HEK293 (cell line): ENCODE results near the gene RIMS4.
A peak's percentile ranks its signal among the peaks of the same experiment; 100 is the strongest.

Source experiments
- CTCF ChIA-PET: fragments of 350-600 bp; formaldehyde crosslinking; extraction: SDS; loops from one replicate; lab custom pipeline; 2021; ENCODE audit warnings: antibody characterized with exemption; lab: Yijun Ruan, JAX
- POLR2A ChIA-PET: fragments of 300-600 bp; formaldehyde crosslinking; extraction: SDS; loops from one replicate; lab custom pipeline; 2020; ENCODE audit warnings: antibody characterized with exemption, inconsistent platforms; lab: Yijun Ruan, JAX
- H3K27ac ChIP-seq: fragments of 200-500 bp; sonication (Bioruptor generic); 2 replicates; pipeline ENCODE4 v1.5.1; 2014; ENCODE audit warnings: low read depth, low read length, control low read depth, inconsistent platforms; ENCODE audit errors: extremely low read depth
- H3K36me3 ChIP-seq, 2 experiments: fragments of 200-500 bp in 1 of 2; sonication (Bioruptor generic) in 1 of 2; 1 replicate in 1 of 2; 2 replicates in 1 of 2; pipeline ENCODE4 v1.5.1; 2014 to 2017; ENCODE audit warnings: inconsistent platforms in 2 of 2, low read length in 2 of 2; ENCODE audit not compliant: control insufficient read depth in 2 of 2, insufficient read depth in 1 of 2
- H3K4me1 ChIP-seq: fragments of 200-500 bp; sonication (Bioruptor generic); 2 replicates; pipeline ENCODE4 v1.5.1; 2014; ENCODE audit warnings: mild to moderate bottlenecking, low read length, inconsistent platforms; ENCODE audit not compliant: control insufficient read depth, insufficient read depth
- H3K4me3 ChIP-seq: 2 replicates; pipeline ENCODE4 v1.5.1; 2011; ENCODE audit warnings: low read depth, mild to moderate bottlenecking, control low read depth, low read length, moderate library complexity
- H3K9me3 ChIP-seq: fragments of 200-500 bp; sonication (Bioruptor generic); 2 replicates; pipeline ENCODE4 v1.5.1; 2014; ENCODE audit warnings: low read depth, low read length, inconsistent platforms; ENCODE audit not compliant: control insufficient read depth, insufficient read depth
- EGR2 ChIP-seq: fragments of 450-650 bp; formaldehyde crosslinking; IDR thresholded peaks from 2 replicates; pipeline ENCODE4 v1.5.1; 2016; ENCODE audit warnings: low read depth, missing biosample characterization, missing genetic modification characterization
- GLI4 ChIP-seq: fragments of 450-650 bp; formaldehyde crosslinking; IDR thresholded peaks from 2 replicates; pipeline ENCODE4 v1.5.1; 2016; ENCODE audit warnings: missing biosample characterization, missing genetic modification characterization
- HOXA7 ChIP-seq: sonication (generic); formaldehyde crosslinking; IDR thresholded peaks from 2 replicates; pipeline ENCODE4 v1.8.1; 2022; ENCODE audit warnings: missing genetic modification reagents, borderline replicate concordance
- KLF8 ChIP-seq: fragments of 450-650 bp; formaldehyde crosslinking; IDR thresholded peaks from 2 replicates; pipeline ENCODE4 v1.5.1; 2016; ENCODE audit warnings: missing biosample characterization, missing genetic modification characterization
- SALL2 ChIP-seq: fragments of 450-650 bp; formaldehyde crosslinking; IDR thresholded peaks from 2 replicates; pipeline ENCODE4 v1.5.0; 2017; ENCODE audit warnings: missing biosample characterization, mild to moderate bottlenecking, missing genetic modification characterization, borderline replicate concordance
- SP7 ChIP-seq: fragments of 450-650 bp; formaldehyde crosslinking; IDR thresholded peaks from 2 replicates; pipeline ENCODE4 v1.5.1; 2016; ENCODE audit warnings: missing biosample characterization, missing genetic modification characterization
- ZBTB21 ChIP-seq: fragments of 450-650 bp; formaldehyde crosslinking; IDR thresholded peaks from 2 replicates; pipeline ENCODE4 v1.5.1; 2017; ENCODE audit warnings: missing biosample characterization, missing genetic modification characterization
- ZBTB7A ChIP-seq: fragments of 450-650 bp; formaldehyde crosslinking; IDR thresholded peaks from 2 replicates; pipeline ENCODE4 v1.5.1; 2016; ENCODE audit warnings: low read depth, missing biosample characterization, missing genetic modification characterization
- ZFHX2 ChIP-seq: fragments of 450-650 bp; formaldehyde crosslinking; conservative IDR thresholded peaks from 2 replicates; pipeline ENCODE4 v1.5.1; 2016; ENCODE audit warnings: missing biosample characterization, missing genetic modification characterization
- ZIC2 ChIP-seq: fragments of 450-650 bp; formaldehyde crosslinking; IDR thresholded peaks from 2 replicates; pipeline ENCODE4 v1.5.1; 2016; ENCODE audit warnings: missing biosample characterization, missing genetic modification characterization
- ZNF132 ChIP-seq: fragments of 450-650 bp; formaldehyde crosslinking; IDR thresholded peaks from 2 replicates; pipeline ENCODE4 v1.5.1; 2017; ENCODE audit warnings: missing biosample characterization, missing genetic modification characterization, borderline replicate concordance
- ZNF146 ChIP-seq: fragments of 450-650 bp; formaldehyde crosslinking; IDR thresholded peaks from 2 replicates; pipeline ENCODE4 v1.5.1; 2016; ENCODE audit warnings: missing biosample characterization, missing genetic modification characterization
- ZNF184 ChIP-seq: fragments of 450-650 bp; IDR thresholded peaks from 2 replicates; pipeline ENCODE4 v1.5.1; 2018; ENCODE audit warnings: missing biosample characterization, mild to moderate bottlenecking, missing genetic modification characterization
- ZNF202 ChIP-seq: fragments of 450-650 bp; formaldehyde crosslinking; IDR thresholded peaks from 2 replicates; pipeline ENCODE4 v1.5.1; 2016; ENCODE audit warnings: missing biosample characterization, missing genetic modification characterization, borderline replicate concordance
- ZNF354C ChIP-seq: fragments of 450-650 bp; formaldehyde crosslinking; IDR thresholded peaks from 2 replicates; pipeline ENCODE4 v1.5.1; 2016; ENCODE audit warnings: missing biosample characterization, missing genetic modification characterization, low read depth, borderline replicate concordance
- ZNF416 ChIP-seq: fragments of 450-650 bp; formaldehyde crosslinking; IDR thresholded peaks from 2 replicates; pipeline ENCODE4 v1.5.1; 2016; ENCODE audit warnings: missing biosample characterization, missing genetic modification characterization
- ZNF423 ChIP-seq: fragments of 450-650 bp; formaldehyde crosslinking; IDR thresholded peaks from 2 replicates; pipeline ENCODE4 v1.5.1; 2016; ENCODE audit warnings: missing biosample characterization, missing genetic modification characterization
- ZNF530 ChIP-seq: fragments of 450-650 bp; formaldehyde crosslinking; IDR thresholded peaks from 2 replicates; pipeline ENCODE4 v1.5.1; 2016; ENCODE audit warnings: low read depth, missing biosample characterization, missing genetic modification characterization
- ZNF623 ChIP-seq: fragments of 450-650 bp; formaldehyde crosslinking; IDR thresholded peaks from 2 replicates; pipeline ENCODE4 v1.5.1; 2016; ENCODE audit warnings: missing biosample characterization, missing genetic modification characterization
- ZNF654 ChIP-seq: fragments of 450-650 bp; formaldehyde crosslinking; IDR thresholded peaks from 2 replicates; pipeline ENCODE4 v1.5.1; 2016; ENCODE audit warnings: low read depth, missing biosample characterization, missing genetic modification characterization
- ZNF670 ChIP-seq: fragments of 450-650 bp; formaldehyde crosslinking; IDR thresholded peaks from 2 replicates; pipeline ENCODE4 v1.5.1; 2016; ENCODE audit warnings: missing biosample characterization, missing genetic modification characterization, low read depth
- ZNF701 ChIP-seq: fragments of 450-650 bp; formaldehyde crosslinking; IDR thresholded peaks from 2 replicates; pipeline ENCODE4 v1.5.1; 2016; ENCODE audit warnings: missing biosample characterization, missing genetic modification characterization
- TF ChIP-seq, protein P1 (sequence below): fragments of 450-650 bp; formaldehyde crosslinking; IDR thresholded peaks from 2 replicates; pipeline ENCODE4 v1.5.1; 2016; ENCODE audit warnings: missing biosample characterization, missing genetic modification characterization
- TF ChIP-seq, protein P2 (sequence below): sonication (generic); formaldehyde crosslinking; IDR thresholded peaks from 2 replicates; pipeline ENCODE4 v1.8.1; 2022; ENCODE audit warnings: mild to moderate bottlenecking, moderate library complexity, missing genetic modification reagents
- TF ChIP-seq, protein P3 (sequence below): fragments of 450-650 bp; formaldehyde crosslinking; IDR thresholded peaks from 2 replicates; pipeline ENCODE4 v1.5.1; 2016; ENCODE audit warnings: missing biosample characterization, missing genetic modification characterization

Gene RIMS4

DNA sequence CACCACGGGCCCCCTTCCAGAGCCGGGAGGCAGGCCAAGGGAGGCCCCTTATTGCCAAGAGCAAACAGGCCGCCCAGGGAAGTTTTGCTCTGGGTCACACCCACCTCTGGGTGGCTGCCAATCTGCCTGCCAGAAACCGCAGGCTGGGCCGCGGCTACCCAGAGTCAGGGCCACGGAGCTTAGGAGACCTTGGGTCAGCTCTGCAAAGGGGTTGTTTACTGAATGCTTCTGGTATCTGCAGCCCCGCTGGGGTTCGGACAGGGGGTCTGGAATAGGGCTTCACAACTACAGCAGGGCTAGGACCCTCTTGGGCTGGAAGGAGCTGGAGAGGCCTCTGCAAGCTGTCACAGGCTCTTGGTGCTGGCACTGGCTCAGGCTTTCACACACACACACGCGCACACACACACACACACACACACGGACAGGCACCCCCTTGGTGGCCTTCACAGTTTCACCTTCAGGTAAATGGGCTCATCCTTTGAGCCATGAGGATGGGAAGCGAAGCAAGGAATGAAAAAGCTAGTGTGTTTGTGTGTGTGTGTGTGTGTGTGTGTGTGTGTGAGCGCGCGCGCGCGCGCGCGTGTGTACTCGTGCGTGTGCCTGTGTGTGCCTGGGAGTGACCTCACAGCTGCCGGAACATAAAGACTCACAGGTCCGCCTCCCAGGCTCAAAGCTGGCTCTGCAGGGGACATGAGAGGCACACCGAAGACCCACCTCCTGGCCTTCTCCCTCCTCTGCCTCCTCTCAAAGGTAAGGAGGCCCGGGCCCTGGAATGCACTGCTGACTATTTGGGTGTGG is 95.4 kb downstream of the RIMS4 start, which contains the start of gene CCN5 (continued):
- TF ChIP-seq, protein P1, sequence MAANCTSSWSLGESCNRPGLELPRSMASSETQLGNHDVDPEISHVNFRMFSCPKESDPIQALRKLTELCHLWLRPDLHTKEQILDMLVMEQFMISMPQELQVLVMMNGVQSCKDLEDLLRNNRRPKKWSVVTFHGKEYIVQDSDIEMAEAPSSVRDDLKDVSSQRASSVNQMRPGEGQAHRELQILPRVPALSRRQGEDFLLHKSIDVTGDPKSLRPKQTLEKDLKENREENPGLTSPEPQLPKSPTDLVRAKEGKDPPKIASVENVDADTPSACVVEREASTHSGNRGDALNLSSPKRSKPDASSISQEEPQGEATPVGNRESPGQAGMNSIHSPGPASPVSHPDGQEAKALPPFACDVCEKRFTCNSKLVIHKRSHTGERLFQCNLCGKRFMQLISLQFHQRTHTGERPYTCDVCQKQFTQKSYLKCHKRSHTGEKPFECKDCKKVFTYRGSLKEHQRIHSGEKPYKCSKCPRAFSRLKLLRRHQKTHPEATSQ, result 0 out of 2 replicates have a peak, but pooled peaks have one; percentile 31
- peak; percentile 39; the same call in 1 of the 2 replicates for TF ChIP-seq ZNF623
- TF ChIP-seq ZNF184, result no peak
- peak; percentile 44 for TF ChIP-seq SP7 (tag by site-specific recombination)
- no peak for TF ChIP-seq ZBTB21 (tag by site-specific recombination)
- no peak for TF ChIP-seq ZBTB7A (tag by site-specific recombination)
- no peak for TF ChIP-seq HOXA7 (CRISPR knock-in tag)
- TF ChIP-seq ZIC2 (tag by site-specific recombination), result peak; percentile 75
- TF ChIP-seq ZNF701 (tag by site-specific recombination), result no peak
- TF ChIP-seq, protein P2, sequence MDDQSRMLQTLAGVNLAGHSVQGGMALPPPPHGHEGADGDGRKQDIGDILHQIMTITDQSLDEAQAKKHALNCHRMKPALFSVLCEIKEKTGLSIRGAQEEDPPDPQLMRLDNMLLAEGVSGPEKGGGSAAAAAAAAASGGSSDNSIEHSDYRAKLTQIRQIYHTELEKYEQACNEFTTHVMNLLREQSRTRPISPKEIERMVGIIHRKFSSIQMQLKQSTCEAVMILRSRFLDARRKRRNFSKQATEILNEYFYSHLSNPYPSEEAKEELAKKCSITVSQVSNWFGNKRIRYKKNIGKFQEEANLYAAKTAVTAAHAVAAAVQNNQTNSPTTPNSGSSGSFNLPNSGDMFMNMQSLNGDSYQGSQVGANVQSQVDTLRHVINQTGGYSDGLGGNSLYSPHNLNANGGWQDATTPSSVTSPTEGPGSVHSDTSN, result no peak
- TF ChIP-seq, protein P3, sequence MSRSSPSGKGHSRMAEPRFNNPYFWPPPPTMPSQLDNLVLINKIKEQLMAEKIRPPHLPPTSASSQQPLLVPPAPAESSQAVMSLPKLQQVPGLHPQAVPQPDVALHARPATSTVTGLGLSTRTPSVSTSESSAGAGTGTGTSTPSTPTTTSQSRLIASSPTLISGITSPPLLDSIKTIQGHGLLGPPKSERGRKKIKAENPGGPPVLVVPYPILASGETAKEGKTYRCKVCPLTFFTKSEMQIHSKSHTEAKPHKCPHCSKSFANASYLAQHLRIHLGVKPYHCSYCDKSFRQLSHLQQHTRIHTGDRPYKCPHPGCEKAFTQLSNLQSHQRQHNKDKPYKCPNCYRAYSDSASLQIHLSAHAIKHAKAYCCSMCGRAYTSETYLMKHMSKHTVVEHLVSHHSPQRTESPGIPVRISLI (tag by site-specific recombination), result no peak
- no peak for TF ChIP-seq ZNF202
- TF ChIP-seq ZNF530, result no peak
- TF ChIP-seq GLI4 (tag by site-specific recombination), result no peak
- TF ChIP-seq ZNF354C (tag by site-specific recombination), result no peak
- no peak for TF ChIP-seq ZNF654 (tag by site-specific recombination)
- TF ChIP-seq KLF8 (tag by site-specific recombination), result 0 out of 2 replicates have a peak, but pooled peaks have one; percentile 26

DNA sequence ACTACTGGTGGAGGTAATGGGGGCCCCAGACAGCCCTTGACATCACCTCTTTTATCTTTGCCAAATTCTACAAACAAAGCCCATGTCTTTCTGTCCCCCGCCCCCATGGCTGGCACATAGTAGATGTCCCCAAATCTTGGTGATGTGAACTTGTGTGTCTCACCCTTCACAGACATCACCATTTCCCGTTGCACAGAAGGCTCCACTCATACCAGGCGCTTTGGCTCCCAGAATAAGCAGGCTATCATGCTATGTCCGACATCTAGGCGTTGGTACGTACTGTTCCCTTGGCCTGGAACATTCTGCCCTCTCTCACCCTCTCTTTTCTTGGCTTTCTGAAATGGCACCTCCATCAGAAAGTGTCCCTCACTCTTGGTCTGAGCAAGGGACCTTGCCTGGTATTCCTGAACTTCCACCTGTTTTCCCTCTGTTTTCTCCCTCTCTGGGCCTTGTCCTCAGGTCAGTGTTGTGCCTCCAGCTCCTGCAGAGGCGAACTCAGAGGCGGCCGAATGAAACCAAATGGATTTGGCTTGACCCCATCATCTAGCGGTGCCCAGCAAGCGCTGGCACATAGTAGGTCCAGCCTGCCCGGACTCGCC is 96.1 kb downstream of the RIMS4 start:
- H3K4me3 ChIP-seq, result no peak overlapping the region
- H3K27ac ChIP-seq, result no peak overlapping the region
- no peaks in the 10 kb centered on the region for H3K4me1 ChIP-seq
- ChIA-PET CTCF (interaction anchor here (0.7 to 1.4 kb wide), 3 partner anchors 16 to 34 kb away, joined by 3 to 4 read pairs (median 3); no protein-coding TSS in a partner anchor), POLR2A (interaction anchor here (1.2 kb wide), 2 partner anchors 18 to 22 kb away, joined by 3 to 5 read pairs; no protein-coding TSS in a partner anchor)
- H3K36me3 ChIP-seq, result peaks cover 0 to 3% of the 10 kb centered on the region in 2 experiments; a peak in 1 of 3 replicates
- TF ChIP-seq EGR2 (tag by site-specific recombination) (0 out of 2 replicates have a peak, but pooled peaks have one; percentile 24), ZNF146 (tag by site-specific recombination) (no peak)
- no peaks in the 10 kb centered on the region for H3K9me3 ChIP-seq

DNA sequence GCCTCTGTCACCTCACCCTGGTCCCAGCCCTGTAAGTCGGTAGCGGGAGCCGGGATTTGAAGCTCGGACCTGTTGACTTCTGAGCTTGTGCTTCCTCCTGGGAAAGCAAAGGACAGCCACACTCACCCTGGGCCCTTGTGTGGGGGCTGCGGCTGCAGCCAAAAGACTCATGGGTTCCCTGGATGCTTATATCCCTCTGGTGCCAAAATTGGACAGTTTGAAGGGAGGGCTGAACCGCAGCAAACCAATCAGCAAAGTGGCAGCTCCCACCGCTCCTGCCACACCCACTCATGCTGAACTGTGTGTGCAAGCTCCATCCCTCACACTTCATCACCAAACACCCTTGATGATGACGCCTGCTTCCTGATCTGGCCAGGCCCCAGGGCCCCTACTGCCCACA is 99.1 kb downstream of the RIMS4 start:
- H3K4me3 ChIP-seq, result no peak overlapping the region
- TF ChIP-seq SALL2 (tag by site-specific recombination) (no peak), ZNF701 (tag by site-specific recombination) (no peak), ZNF132 (tag by site-specific recombination) (no peak), ZNF416 (tag by site-specific recombination) (no peak), ZNF423 (tag by site-specific recombination) (no peak), ZNF670 (tag by site-specific recombination) (no peak), ZFHX2 (tag by site-specific recombination) (peak; percentile 85), EGR2 (tag by site-specific recombination) (peak; percentile 70)
- H3K4me1 ChIP-seq, result no peaks in the 10 kb centered on the region
- peaks cover 0 to 3% of the 10 kb centered on the region in 2 experiments; a peak in 1 of 3 replicates for H3K36me3 ChIP-seq
- ChIA-PET CTCF (interaction anchor here (0.9 to 2.0 kb wide), 2 partner anchors 21 to 26 kb away, joined by 3 to 5 read pairs; no protein-coding TSS in a partner anchor), POLR2A (no interaction called here)
- H3K9me3 ChIP-seq, result no peaks in the 10 kb centered on the region
- H3K27ac ChIP-seq, result no peak overlapping the region
